Stimulated activated naive CD4-positive, alpha-beta T cell treated with Interleukin-2 at 50 U/mL for 16 hours (primary cell): ENCODE data around the gene SERPINA10.
"Not testable (repeated sequence)": the region's sequence is repeated elsewhere in the genome, so short reads cannot be mapped to it uniquely, and the experiment has no call there.

Experiments used
- DNase-seq: peaks from one replicate; lab custom pipeline; 2025; lab: John Stamatoyannopoulos, UW

Gene SERPINA10

DNA sequence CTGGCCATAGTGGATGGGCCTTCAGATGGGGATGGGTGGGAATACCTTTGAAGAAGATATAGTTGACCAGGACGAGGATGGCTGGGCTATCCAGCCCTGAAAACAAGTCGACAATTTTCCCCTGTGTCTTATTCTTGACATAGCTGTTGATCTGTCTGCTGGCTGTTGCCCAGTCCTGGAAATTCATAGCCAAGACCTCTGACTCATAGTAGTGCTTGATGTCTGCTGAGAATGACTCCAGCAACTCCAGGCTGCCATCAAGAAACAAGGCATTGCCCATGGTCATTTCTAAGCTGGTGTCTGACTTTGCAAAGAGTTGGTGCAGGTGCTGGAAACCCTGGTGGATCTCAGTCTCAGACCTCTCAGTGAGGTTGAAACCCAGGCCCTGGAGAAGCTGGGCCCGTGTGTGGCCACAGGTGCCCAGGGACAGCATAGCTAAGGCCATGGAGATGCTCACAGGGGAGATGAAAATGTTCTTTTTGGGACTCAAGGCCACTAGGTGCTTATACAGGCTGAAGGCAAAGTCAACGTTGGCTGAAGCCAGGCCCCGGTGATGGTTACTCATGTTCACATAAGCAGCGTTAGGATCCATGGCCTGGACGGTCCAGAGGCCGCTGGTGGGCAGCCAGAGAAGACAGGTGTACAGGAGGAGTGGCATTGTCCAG, 21.1 kb upstream of the SERPINA10 start:
- DNase-seq = no peak

DNA sequence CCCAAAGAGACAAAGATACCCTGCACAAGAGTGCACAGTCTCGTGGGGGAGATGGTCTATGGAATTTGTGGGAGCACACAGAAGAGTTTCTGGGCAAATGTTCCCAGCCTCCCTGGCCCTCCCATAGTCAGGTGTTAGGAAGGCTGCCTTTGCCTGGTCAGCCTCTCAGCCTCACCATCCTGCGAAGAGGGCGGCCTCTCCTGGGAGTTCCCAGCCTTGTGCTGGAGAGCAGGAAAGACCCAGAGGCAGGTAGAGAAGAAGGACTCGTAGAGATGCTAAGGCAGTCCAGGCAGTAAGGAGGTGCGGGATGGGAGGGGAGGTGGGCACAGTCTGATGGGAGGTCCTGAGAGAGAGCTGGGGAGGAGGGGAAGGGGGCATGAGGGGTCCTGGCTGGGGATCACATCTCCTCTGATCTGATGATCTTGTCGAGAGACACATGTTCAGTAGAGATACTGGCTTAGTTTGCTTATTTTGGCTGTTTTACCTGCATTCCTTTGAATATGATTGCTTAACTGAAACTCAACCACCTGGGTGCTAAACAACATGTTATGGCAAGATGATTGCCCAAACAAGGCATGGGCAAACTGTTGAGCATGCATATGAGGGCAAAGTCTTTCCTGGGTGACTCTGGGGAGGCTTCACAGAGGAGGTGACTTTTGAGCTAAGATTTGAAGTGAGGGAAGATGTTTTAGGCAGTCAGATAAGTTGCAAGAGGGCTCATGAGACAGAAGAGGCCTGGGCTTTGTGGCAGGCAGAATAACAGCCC, 19.6 kb upstream of the SERPINA10 start:
- DNase-seq = no peak

GRCh38 chr14:94310248-94310647, 17.2 kb upstream of the SERPINA10 start:
- no peak for DNase-seq

GRCh38 chr14:94309721-94310120, 16.7 kb upstream of the SERPINA10 start:
- no peak for DNase-seq

DNA sequence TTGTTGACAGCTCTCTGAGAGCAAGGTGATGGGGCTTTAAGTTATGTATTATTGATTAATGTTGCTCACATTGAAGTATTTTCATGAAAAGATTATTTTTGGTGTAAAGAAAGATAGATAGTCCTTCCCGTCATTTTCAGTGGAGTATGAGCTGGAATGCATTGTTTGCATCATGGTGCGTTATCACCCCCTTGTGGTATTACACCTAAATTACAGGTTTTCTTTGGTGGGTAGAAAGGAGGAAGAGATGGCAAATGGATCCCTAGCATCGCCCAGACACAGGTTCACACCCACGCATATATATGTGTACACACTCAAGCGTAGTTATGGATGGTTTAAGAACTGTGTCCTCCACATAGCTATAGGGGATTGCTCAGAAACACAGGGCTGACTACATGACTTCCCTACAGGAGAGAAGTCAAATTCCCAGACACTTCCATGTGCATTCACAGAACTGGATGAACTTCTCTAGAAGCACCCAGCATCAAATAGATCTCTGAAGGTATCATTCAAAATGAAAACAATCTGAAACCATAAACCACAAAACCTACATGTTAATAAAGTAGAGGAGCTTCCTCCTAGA, 14.4 kb upstream of the SERPINA10 start:
- no peak for DNase-seq

DNA sequence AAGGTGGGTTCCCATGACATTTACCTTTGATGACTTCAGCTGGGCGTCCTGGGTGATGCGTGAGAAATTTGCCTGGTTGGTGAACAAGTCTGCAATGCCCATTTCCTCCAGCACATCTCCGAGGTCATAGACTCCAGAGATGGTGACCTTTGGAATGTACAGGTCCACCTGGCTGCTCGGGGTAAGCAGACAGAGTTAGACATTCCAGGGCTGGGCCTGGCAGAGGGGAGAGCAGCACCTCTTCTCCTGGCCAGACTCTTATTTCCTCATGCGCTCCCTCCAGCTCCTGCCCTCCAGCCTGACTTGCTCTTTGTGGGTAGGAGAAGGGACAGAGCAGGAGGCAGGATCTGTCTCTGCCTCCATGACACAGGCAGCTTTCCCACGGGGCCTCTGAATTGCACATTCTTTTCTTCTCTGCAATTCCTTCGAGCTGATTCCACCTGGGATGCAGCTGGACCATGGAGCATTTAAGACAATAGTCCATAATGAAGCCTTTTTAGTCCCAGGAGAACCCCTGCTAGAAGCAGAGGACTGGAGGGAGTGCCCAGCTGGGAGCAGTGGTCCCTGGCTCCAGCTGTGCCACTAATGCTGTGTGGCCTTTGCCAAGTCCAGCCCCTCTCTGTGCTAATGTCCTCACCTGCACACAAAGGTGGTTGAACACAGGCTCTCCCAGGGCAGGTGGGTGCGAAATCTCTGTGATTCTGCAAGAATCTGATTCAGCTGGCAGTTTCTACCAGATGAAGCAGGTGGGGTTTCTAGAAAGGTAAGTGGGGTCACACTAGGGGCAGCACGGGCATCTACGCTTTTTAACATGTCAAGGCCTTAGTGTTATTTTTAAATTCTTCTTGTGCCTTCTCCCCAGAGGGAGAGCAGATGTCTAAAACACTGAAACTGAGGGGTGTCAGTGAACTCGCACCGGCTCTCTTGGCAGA, 13.2 kb upstream of the SERPINA10 start:
- no peak for DNase-seq

GRCh38 chr14:94305620-94306019, 12.6 kb upstream of the SERPINA10 start:
- DNase-seq = no peak

DNA sequence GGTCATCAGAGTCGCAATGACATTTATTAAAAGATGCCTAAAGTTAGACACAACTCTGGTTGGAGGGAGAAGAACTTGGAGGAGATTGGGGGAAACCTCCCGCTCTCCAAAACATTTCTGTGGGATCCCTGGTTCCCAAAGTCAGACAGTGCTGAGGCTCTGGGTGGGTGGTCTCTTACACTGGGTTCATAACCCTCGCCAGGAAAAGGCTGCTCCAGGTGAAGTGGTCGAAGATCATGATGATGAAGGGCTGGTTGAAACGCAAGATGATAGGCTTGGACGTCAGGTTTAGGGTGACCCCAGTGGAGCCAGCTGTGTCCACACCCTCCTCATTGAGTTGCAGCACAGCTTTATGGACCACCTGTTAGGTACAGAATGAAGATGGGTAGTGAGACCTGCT, 11.2 kb upstream of the SERPINA10 start:
- no peak for DNase-seq

DNA sequence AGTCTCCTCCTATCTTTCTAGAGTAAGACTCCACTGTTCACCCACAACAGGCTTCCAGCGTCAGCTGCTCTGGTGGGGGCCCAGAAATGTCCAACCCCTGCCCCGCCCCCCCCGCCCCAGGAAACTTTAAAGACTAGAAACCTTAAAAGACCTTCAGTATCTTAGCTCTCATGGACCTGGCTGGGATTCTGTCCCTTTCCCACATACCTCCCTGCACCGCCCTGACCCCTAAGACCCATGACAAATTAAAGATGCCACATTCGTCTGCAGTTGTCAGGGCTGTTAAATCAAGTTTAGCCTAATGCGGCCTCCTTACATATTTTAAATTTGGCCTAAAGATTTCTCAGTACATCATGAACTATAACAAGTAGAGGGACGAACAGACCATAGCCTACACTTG, 10.0 kb upstream of the SERPINA10 start:
- no peak for DNase-seq

DNA sequence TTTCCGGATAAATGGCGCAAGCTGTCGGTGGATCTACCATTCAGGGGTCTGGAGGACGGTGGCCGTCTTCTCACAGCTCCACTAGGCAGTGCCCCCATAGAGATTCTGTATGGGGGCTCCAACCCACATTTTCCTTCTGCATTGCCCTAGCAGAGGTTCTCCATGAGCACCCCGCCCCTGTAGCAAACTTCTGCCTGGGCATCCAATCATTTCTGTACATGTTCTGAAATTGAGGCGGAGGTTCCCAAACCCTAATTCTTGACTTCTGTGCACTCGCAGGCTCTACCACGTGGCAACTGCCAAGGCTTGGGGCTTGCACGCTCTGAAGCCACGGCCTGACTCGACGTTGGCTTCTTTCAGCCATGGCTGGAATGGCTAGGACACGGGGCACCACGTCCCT, 5.1 kb upstream of the SERPINA10 start:
- no peak for DNase-seq

GRCh38 chr14:94296181-94296545, 3.1 kb upstream of the SERPINA10 start:
- DNase-seq = not testable (repeated sequence)

DNA sequence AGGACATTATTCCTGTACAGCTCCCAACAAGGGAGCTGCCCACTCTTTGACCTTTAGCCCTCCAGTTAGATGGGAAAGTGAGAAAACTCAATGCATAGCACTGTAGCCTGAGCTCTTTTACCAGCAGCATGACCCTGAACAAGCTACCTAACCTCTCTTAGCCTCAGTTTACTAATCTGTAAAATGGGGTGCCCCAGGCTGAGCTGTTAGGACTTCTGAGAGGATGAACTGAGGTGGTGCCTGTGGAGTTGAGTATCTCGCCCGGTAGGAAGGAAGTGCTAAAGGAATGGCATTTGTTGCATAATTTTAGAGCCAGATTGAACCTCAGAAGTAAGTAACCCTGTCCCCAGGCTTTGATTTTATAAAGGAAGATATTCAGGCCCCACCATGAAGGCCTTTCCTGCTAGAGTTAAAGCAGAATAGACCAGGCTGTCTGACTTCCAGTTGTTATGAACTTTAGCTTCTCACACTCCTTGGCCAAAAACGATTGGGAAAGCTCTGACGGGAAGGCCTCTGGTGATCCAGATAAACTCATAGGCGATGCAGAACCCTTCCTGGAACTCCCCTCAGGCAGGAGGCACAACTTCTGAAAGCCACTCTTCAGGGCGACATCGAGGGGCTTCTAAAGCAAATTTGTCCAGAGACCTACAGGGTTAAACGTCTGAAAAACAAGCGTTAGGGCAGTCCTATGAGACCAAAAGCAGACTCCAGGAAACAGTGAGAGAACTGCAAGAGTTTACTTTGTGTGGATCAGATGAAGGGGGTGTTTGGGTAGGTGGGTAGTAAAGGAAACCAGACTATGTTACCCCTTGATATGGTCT, 2.5 kb upstream of the SERPINA10 start:
- no peak for DNase-seq

DNA sequence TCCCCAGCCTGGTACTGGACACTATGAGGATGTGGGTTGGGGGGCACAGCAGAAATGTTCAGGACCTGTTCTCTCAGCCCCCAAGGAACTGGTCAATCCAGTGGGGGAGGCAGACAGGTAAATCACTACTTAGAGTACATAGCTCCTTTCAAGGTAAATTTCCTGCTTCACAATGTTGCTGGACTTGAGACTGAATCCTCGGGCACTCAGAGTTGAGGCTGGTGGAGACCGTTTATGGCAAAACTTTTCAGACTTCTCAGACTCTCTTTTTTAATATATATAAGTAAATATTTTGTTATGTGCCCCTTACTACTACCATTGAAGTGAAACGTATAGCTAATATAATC, 483 bp upstream of the SERPINA10 start:
- DNase-seq = no peak

- no peak for DNase-seq
Measured at GRCh38 chr14:94292526-94292871, 569 bp downstream of the SERPINA10 start.

DNA sequence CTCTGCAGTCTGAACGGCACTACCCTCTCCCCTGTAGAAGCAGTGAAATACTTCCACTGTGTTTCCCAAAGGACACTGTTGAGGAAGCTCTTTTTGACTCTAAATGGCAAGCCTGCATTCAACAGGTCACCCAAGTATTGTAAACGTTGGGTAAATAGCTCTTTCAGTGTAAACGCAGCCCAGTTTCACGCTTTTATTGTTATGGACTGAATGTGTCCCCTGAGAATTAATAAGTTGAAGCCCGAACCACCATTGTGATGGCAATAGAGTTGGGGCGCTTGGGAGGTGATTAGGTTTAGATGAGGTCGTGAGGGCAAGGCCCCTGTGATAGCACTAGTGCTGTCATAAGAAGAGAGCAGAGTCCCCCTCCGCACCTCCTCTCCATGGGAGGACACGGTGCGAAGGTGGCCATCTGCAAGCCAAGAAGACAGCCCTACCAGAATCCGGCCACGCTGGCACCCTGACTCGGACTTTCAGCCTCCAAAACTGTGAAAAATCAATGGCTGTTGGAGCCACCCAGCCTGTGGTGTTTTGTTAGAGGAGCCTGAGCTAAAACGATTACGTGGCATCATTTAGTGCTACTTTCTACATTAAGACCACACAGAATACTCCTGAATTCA, 1.1 kb downstream of the SERPINA10 start:
- no peak for DNase-seq

GRCh38 chr14:94291159-94291905, 1.7 kb downstream of the SERPINA10 start:
- no peak for DNase-seq

DNA sequence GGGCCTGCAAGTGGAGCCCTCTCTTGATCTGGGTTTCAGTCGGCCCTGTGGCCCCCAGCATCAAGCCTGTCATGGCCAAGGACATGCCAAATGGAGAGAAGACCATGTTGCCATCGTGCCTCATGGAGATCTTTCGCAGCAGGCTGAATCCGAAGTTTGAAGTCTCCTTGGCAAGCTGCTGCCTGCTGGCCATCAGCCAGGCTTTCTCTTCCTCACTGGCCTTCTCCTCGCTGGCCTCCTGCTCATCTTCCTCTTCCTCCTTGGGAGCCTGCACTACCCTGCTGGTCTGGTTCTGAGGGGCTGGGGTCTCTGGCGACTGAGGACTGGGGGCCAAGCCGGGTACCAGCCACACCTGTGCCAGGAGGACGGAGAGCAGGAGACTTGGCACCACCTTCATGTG, 2.9 kb downstream of the SERPINA10 start:
- DNase-seq = no peak

DNA sequence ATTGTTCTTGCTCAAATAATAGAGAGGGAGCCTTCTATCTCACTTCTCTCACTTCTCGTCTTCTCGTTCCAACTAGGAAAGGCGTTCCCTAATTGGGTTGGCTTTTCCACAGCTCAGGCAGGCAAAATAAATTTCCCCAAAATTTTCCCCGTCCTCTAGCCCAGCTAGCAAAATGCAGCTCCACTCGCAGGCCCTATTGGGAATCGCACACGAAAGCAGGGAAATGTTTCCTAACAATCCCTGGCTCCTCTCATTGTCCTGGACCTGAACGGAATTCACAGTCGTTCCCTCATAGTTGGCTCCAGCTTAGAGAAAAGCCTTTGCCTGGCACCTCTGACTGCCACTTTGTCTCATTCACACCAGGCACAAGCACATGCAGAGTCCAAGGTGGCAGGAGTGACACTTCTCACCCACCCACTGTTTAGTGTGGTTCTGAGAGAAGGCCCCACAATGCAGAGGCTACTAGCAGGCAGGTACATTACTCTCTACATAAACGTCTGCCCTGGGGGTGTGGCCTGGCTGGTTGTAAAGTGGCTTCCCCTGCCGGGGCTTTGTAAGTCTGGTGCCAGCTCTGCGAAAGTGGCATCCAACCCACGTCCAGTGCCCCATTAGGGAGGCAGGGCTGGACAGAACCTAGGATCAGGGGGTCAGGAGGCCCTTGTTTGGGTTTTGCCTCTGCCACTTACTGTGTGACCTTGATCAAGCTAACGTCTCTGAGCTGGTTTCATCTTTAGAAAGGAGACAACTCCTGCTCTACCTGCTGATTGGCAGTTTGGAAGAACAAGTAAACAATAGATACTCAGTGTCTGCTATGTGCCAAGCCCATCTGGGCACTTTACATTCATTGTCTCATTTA, 4.2 kb downstream of the SERPINA10 start:
- no peak for DNase-seq

DNA sequence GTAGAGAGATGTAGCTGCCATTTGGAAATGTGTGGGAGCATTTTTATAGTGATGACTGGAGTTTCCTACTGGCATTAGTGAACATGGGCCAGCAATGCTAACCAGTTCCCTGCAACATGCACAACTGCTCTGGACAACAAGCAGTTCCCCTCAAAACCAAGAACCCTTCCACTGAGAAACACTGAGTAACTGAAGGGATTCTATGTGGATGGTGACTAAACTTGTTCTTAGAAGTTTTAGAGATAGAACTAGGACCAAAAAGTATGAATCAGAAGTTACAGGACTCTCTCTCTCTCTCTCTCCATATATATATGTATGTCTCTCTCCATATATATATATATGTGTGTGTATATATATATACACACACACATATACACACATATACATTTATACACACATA, 7.9 kb downstream of the SERPINA10 start:
- DNase-seq = no peak

DNA sequence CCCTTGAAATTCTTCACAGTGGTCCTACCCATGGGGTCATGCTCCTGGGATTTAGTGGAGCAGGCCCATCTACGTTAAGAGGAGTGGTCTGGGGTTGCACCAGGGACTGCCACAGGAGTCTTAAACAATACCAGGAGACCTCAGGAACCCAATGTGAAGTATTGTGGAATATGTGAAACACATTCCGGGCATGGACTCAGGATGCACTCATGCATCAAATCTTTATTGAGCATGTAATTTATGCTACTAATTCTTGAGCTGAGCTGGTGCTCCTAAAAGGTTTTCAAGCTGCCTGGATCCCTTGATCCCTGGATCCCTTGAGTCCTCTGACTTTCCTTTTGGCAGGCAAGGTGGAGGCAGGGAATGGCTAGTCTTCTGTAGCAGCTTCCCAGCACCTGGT, 8.8 kb downstream of the SERPINA10 start:
- no peak for DNase-seq
